Gastrocnemius medialis (tissue), 4 donors: ENCODE data around the gene SCRT2. TPM values are rescaled to one million over a fixed set of nuclear protein-coding genes. Genes with fewer than 3 reads are reported as not detected.

Experiments
- ATAC-seq, 2 donors: fragments of 150-250 bp; one replicate each; pipeline ENCODE4 v1.9.1; 2016
- DNase-seq, 2 donors: peaks; one replicate each; pipeline ENCODE4 v3.0.0-alpha.2; 2019
- H3K27ac ChIP-seq, 4 donors: fragments of 200-600 bp; sonication (generic); 1 replicate in 1 of 4; 2 replicates in 3 of 4; pipeline ENCODE4 v1.5.1; 2016 to 2018; ENCODE audit warnings: mild to moderate bottlenecking in 2 of 4, moderate library complexity in 1 of 4
- H3K27me3 ChIP-seq, 3 donors: fragments of 200-600 bp; sonication (generic) in 2 of 3; 1 replicate in 1 of 3; 2 replicates in 2 of 3; pipeline versions ENCODE4 v1.5.1 to v1.6.0; 2016 to 2019; ENCODE audit warnings: mild to moderate bottlenecking in 1 of 3, moderate library complexity in 1 of 3
- H3K36me3 ChIP-seq, 2 donors: fragments of 200-600 bp; sonication (generic) in 1 of 2; one replicate each; pipeline ENCODE4 v1.5.1; 2017 to 2018
- H3K4me1 ChIP-seq, 2 donors: fragments of 200-600 bp; sonication (generic) in 1 of 2; one replicate each; pipeline ENCODE4 v1.5.1; 2016 to 2017; ENCODE audit warnings: mild to moderate bottlenecking in 2 of 2
- H3K4me3 ChIP-seq, 4 donors: fragments of 200-600 bp; sonication (generic) in 3 of 4; 1 replicate in 1 of 4; 2 replicates in 3 of 4; pipeline ENCODE4 v1.5.1; 2016 to 2019; ENCODE audit warnings: mild to moderate bottlenecking in 2 of 4
- H3K9me3 ChIP-seq, 3 donors: fragments of 200-600 bp; sonication (generic) in 2 of 3; 1 replicate in 1 of 3; 2 replicates in 2 of 3; pipeline ENCODE4 v1.5.1; 2016 to 2019
- POLR2A ChIP-seq, 2 donors: fragments of 450-650 bp; IDR thresholded peaks; one replicate each; pipeline ENCODE4 v1.6.1; 2017; ENCODE audit warnings: antibody characterized with exemption in 2 of 2, mild to moderate bottlenecking in 2 of 2, moderate library complexity in 2 of 2
- in situ Hi-C, 4 donors: fragments of 200-750 bp; cut with MboI; loops; one replicate each; pipeline versions ENCODE4 v1.15.0 to v1.8.0; 2017; ENCODE audit warnings: low sequenced_read_pairs in 4 of 4
- intact Hi-C: fragments of 100-400 bp; cut with DNase I; formaldehyde crosslinking; loops from one replicate; pipeline ENCODE4 v1.15.1; 2023; ENCODE audit warnings: low total_unique reads
- total RNA-seq, 4 donors: library from RNA; depleted of rRNA; stranded (reverse); fragments of >200 nt; gene quantifications; one replicate each; pipeline versions ENCODE4 v1.1.0 to v1.2.3, GENCODE V29; 2016
- TF ChIP-seq, protein P1 (sequence below), 5 experiments: fragments of 450-650 bp in 3 of 5; fragments of 200-600 bp in 2 of 5; sonication (generic) in 2 of 5; IDR thresholded peaks in 4 of 5; conservative IDR thresholded peaks in 1 of 5; 1 replicate in 4 of 5; 2 replicates in 1 of 5; pipeline ENCODE4 v1.5.1; 2016 to 2019; ENCODE audit warnings: antibody characterized with exemption in 5 of 5, mild to moderate bottlenecking in 3 of 5, moderate library complexity in 3 of 5

The SCRT2 gene
- total RNA-seq, 4 donors from 2014 or later, result not detected

DNA sequence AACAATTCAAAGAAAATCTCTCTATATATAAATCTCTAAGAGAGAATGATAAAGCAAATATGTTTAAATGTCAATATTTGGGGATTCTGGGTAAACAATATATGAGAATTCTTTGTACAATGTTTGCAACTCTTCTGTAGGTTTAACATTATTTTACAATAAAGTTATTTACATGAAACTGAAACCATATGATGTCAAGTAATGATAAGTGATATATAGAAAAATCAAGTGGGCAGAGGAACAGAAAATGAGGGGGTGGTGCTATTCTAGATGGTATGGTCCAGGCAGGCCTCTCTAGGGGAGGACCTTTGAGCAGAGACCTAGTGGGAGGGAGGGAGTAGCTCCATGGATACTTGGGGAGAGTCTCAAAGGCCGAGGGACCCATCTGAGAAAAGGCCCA lies 16.4 kb upstream of the SCRT2 start:
- Histone ChIP-seq H3K27ac (no peak overlapping the region), H3K4me3 (no peak overlapping the region), H3K36me3 (no peaks in the 10 kb centered on the region), H3K27me3 (no peaks in the 10 kb centered on the region), H3K4me1 (no peaks in the 10 kb centered on the region), H3K9me3 (no peaks in the 10 kb centered on the region)
- intact Hi-C loops (no loop called here), in situ Hi-C loops (no loop called here)
- ATAC-seq, result no peak
- DNase-seq, result no peak
- TF ChIP-seq, protein P1, sequence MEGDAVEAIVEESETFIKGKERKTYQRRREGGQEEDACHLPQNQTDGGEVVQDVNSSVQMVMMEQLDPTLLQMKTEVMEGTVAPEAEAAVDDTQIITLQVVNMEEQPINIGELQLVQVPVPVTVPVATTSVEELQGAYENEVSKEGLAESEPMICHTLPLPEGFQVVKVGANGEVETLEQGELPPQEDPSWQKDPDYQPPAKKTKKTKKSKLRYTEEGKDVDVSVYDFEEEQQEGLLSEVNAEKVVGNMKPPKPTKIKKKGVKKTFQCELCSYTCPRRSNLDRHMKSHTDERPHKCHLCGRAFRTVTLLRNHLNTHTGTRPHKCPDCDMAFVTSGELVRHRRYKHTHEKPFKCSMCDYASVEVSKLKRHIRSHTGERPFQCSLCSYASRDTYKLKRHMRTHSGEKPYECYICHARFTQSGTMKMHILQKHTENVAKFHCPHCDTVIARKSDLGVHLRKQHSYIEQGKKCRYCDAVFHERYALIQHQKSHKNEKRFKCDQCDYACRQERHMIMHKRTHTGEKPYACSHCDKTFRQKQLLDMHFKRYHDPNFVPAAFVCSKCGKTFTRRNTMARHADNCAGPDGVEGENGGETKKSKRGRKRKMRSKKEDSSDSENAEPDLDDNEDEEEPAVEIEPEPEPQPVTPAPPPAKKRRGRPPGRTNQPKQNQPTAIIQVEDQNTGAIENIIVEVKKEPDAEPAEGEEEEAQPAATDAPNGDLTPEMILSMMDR (IDR thresholded peaks at IDR 0.05 in 4 of 5, conservative IDR thresholded peaks at IDR 0.05 in 1 of 5), result no peak
- TF ChIP-seq POLR2A (IDR thresholded peaks at IDR 0.05), result no peak

DNA sequence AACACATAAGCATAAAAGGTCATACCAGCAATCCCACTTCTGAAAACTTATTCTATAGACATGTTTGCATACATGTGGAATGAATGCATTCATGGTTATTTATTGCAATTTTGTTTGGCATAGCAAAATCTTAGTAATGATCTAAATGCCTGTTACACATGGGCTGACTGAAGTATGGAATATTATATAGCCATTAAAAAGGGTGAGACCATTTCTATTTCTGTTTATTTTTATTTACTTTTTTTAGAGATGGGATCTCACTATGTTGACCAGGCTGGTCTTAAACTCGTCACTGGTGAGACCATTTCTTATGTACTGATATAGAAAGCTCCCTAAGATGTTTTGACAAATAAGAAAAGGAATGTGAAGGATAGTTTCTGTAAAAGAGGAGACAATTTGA lies 14.3 kb upstream of the SCRT2 start:
- ATAC-seq (no peak), DNase-seq (no peak)
- TF ChIP-seq POLR2A (IDR thresholded peaks at IDR 0.05), result no peak
- TF ChIP-seq, protein P1 (IDR thresholded peaks at IDR 0.05 in 4 of 5, conservative IDR thresholded peaks at IDR 0.05 in 1 of 5), result no peak
- Histone ChIP-seq H3K9me3 (no peaks in the 10 kb centered on the region), H3K4me3 (no peak overlapping the region), H3K4me1 (no peaks in the 10 kb centered on the region), H3K27ac (no peak overlapping the region), H3K27me3 (no peaks in the 10 kb centered on the region), H3K36me3 (no peaks in the 10 kb centered on the region)
- in situ Hi-C loops, result no loop called here
- intact Hi-C loops, result no loop called here

DNA sequence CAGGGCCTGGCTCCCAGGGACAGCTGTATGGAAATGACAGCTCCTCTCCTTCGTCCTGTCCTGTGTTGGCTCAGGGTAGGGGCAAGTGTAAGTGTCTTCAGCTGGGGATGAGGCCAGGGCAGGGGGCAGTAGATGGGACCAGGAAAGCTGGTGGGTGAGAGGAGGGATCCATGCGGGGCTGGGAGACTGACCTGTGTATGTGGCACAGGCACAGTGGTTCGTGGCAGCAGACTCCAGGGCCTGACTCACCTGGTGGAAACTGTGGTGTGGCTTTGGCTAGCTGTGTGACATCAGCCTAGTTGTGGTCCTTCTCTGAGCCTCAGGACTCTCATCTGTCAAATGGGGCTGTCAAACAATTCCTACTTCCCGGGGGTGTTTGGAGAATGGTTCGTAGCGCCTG lies 13.7 kb upstream of the SCRT2 start:
- Histone ChIP-seq H3K27me3 (no peaks in the 10 kb centered on the region), H3K4me3 (no peak overlapping the region), H3K27ac (no peak overlapping the region), H3K4me1 (no peaks in the 10 kb centered on the region), H3K9me3 (no peaks in the 10 kb centered on the region), H3K36me3 (no peaks in the 10 kb centered on the region)
- intact Hi-C loops (no loop called here), in situ Hi-C loops (no loop called here)
- DNase-seq (no peak), ATAC-seq (no peak)
- TF ChIP-seq, protein P1 (IDR thresholded peaks at IDR 0.05 in 4 of 5, conservative IDR thresholded peaks at IDR 0.05 in 1 of 5), result no peak
- no peak for TF ChIP-seq POLR2A (IDR thresholded peaks at IDR 0.05)

DNA sequence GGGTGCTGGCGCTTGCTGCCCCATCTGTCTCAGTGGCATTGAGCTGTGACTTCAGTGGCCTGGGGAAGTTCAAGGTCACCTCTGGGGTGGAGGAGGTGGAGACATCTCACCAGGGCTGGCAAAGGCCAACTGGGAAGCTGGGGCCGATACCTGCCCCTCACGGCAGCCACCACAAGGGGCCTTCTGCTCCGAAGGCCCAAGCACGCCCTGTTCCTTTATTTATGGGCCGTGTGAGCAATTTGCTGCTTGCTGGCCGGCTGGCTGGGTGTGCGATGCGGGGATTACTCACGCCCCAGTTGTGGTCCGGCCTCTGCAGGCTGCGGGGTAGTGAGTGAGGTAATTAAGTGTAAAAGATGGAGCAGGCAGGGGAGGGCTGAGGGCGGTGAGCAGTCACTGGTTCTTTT lies 13.2 kb upstream of the SCRT2 start:
- in situ Hi-C loops, result no loop called here
- DNase-seq, result no peak

More for the DNA sequence above, 13.2 kb upstream of the SCRT2 start:
- Histone ChIP-seq H3K27me3 (no peaks in the 10 kb centered on the region), H3K4me1 (no peaks in the 10 kb centered on the region), H3K36me3 (no peaks in the 10 kb centered on the region), H3K27ac (no peak overlapping the region), H3K9me3 (no peaks in the 10 kb centered on the region), H3K4me3 (no peak overlapping the region)
- ATAC-seq, result no peak
- intact Hi-C loops, result no loop called here
- no peak for TF ChIP-seq POLR2A (IDR thresholded peaks at IDR 0.05)
- TF ChIP-seq, protein P1 (IDR thresholded peaks at IDR 0.05 in 4 of 5, conservative IDR thresholded peaks at IDR 0.05 in 1 of 5), result no peak
